SU-DHL-6 (cell line): ENCODE measurements around the gene POMGNT2.

ENCODE experiments used
- CTCF ChIP-seq: fragments of 200-600 bp; sonication (generic); IDR thresholded peaks from one replicate; pipeline ENCODE4 v1.5.1; 2017; ENCODE audit warnings: antibody characterized with exemption, mild to moderate bottlenecking, low read length, moderate library complexity; ENCODE audit not compliant: insufficient read depth, poor library complexity, severe bottlenecking
- EZH2phosphoT487 ChIP-seq: fragments of 200-600 bp; sonication (generic), shearing (Covaris generic); conservative IDR thresholded peaks from 2 replicates; pipeline ENCODE4 v1.6.1; 2018; ENCODE audit warnings: mild to moderate bottlenecking, antibody characterized with exemption, low read length, moderate library complexity, mixed read lengths

GRCh38 chr3:43041517-43041916 lies 64.4 kb downstream of the POMGNT2 start:
- TF ChIP-seq CTCF, result no peak
- TF ChIP-seq EZH2phosphoT487, result no peak
